ENCODE results near the gene FNTB.

GRCh38 chr14:65104791-65105190, 118.1 kb downstream of the FNTB start:
- TF ChIP-seq EZH2phosphoT487 (IDR thresholded peaks at IDR 0.05; ENCODE audit: borderline replicate concordance, low read length): no peak
- TF ChIP-seq CTCF (conservative IDR thresholded peaks at IDR 0.05; ENCODE audit: low read depth, low read length): no peak
- no peak for TF ChIP-seq EZH2 (IDR thresholded peaks at IDR 0.05; ENCODE audit: low read length, unreplicated experiment)

Data from PC-3 (cell line).